ENCODE data around the gene KIF21A. TPM values are rescaled to one million over a fixed set of nuclear protein-coding genes. Genes with fewer than 3 reads are reported as not detected.

The KIF21A gene
- polyA plus RNA-seq, 3 donors from 2014 or later, result 1.3 to 13.9 (median 7.8) TPM

DNA sequence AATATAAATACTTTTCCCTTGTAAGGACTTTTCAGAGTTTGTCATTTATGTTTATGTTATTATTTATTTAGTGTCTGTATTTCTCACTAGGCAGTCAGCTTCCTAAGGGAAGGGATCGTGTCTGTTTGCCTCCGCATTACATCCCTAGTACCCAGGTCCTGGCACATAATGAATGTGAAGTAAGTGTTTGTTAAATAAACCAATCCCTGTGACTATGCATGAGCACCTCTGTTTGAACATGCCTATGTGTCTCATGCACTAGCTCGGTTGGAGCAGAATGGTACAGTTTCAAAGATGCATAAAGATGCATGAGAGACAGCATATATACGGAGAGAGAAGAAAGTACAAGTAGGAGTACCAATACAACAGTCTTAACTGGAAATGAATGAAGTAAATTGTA lies 99.3 kb downstream of the KIF21A start:
- no peaks in the 10 kb centered on the region for H3K4me1 Mint-ChIP-seq
- H3K36me3 Mint-ChIP-seq, result peaks cover 20 to 42% (median 20%) of the 10 kb centered on the region in 3 donors
- H3K27me3 Mint-ChIP-seq (ENCODE audit: low read depth in 3 of 3), result no peaks in the 10 kb centered on the region
- no peak overlapping the region for H3K4me3 Mint-ChIP-seq
- no peaks in the 10 kb centered on the region for H3K9me3 Mint-ChIP-seq
- DNase-seq, result no peak
- H3K27ac Mint-ChIP-seq, result no peak overlapping the region

DNA sequence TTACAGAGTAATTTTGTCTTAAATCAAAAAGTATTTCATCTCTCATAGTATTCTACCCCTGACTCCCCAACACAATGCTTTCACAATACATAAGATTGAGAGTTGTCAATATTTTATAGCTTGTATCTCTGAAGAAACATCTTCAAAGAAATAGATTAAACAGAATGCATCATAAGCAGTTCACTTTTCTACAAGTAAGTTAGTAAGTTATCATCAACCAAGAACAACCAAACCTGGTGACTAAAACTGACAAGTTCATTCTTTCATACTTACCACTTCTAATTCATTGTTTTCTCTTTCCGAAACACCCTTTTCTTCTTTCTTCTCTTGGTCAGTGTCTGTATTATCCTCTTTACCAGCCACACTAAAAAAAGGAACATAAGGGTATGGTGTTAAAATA lies 101.2 kb downstream of the KIF21A start:
- Mint-ChIP-seq H3K27ac (no peak overlapping the region), H3K4me3 (no peak overlapping the region), H3K4me1 (no peaks in the 10 kb centered on the region), H3K27me3 (ENCODE audit: low read depth in 3 of 3) (no peaks in the 10 kb centered on the region), H3K36me3 (peaks cover 13 to 31% (median 16%) of the 10 kb centered on the region in 3 donors), H3K9me3 (no peaks in the 10 kb centered on the region)
- DNase-seq, result no peak

DNA sequence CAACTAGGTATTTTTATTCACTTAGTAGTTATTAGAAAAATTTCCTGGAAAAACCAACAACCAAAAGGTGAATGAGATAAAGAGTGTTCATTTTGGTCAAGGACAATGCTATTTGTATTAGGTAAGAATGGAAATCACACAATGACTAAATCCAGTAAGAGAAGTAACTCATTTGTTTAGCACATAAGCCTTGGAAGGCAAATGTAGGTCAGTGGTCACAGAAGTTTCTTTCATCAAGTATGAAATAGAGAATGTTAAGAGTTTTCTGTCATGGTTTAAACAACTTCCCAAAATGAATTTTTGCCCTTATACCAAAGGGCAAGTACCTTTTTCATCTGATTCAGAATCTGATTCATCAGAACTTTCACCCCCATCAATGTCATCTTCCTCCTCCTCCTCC lies 101.7 kb downstream of the KIF21A start:
- no peak for DNase-seq
- Mint-ChIP-seq H3K27me3 (ENCODE audit: low read depth in 3 of 3) (no peaks in the 10 kb centered on the region), H3K4me1 (no peaks in the 10 kb centered on the region), H3K9me3 (no peaks in the 10 kb centered on the region), H3K4me3 (no peak overlapping the region), H3K36me3 (peaks cover 13 to 30% (median 16%) of the 10 kb centered on the region in 3 donors), H3K27ac (no peak overlapping the region)

- peaks cover 0 to 3% (median 0%) of the 10 kb centered on the region in 6 donors for H3K9me3 Mint-ChIP-seq
- no peak for DNase-seq
- peak overlapping the region; percentile 10 to 78 (median 73) for H3K4me3 Mint-ChIP-seq
- H3K27ac Mint-ChIP-seq, result peak overlapping the region in 4 of 6 donors; percentile 84 to 95 (median 90)
- peaks cover 9 to 34% (median 15%) of the 10 kb centered on the region in 3 donors for H3K36me3 Mint-ChIP-seq
- no peaks in the 10 kb centered on the region for H3K27me3 Mint-ChIP-seq (ENCODE audit: low read depth in 3 of 3)
- peaks cover 29 to 32% of the 10 kb centered on the region in 2 donors for H3K4me1 Mint-ChIP-seq
Measured at GRCh38 chr12:39332661-39333175, 110.2 kb downstream of the KIF21A start.

GRCh38 chr12:39331539-39332261 lies 111.2 kb downstream of the KIF21A start:
- Mint-ChIP-seq H3K27ac (peak overlapping the region; percentile 84 to 95 (median 90)), H3K9me3 (peaks cover 0 to 3% (median 0%) of the 10 kb centered on the region in 6 donors), H3K4me1 (peaks cover 29 to 32% of the 10 kb centered on the region in 2 donors), H3K36me3 (peaks cover 5 to 30% (median 15%) of the 10 kb centered on the region in 3 donors), H3K4me3 (peak overlapping the region; percentile 73 to 83 (median 78)), H3K27me3 (ENCODE audit: low read depth in 3 of 3) (no peaks in the 10 kb centered on the region)
- peak; percentile 20 to 51 (median 47) for DNase-seq

GRCh38 chr12:39329876-39330275 lies 113.0 kb downstream of the KIF21A start:
- Mint-ChIP-seq H3K4me1 (peaks cover 27 to 32% of the 10 kb centered on the region in 2 donors), H3K4me3 (no peak overlapping the region), H3K36me3 (peaks cover 5 to 28% (median 20%) of the 10 kb centered on the region in 3 donors), H3K27me3 (ENCODE audit: low read depth in 3 of 3) (no peaks in the 10 kb centered on the region), H3K27ac (no peak overlapping the region), H3K9me3 (peaks cover 0 to 3% (median 0%) of the 10 kb centered on the region in 6 donors)
- DNase-seq, result no peak

- Mint-ChIP-seq H3K27ac (peak overlapping the region in 2 of 6 donors; percentile 10 to 33), H3K36me3 (peaks cover 5 to 28% (median 20%) of the 10 kb centered on the region in 3 donors), H3K9me3 (peaks cover 0 to 3% (median 0%) of the 10 kb centered on the region in 6 donors), H3K4me1 (peaks cover 22 to 32% of the 10 kb centered on the region in 2 donors), H3K4me3 (no peak overlapping the region), H3K27me3 (ENCODE audit: low read depth in 3 of 3) (no peaks in the 10 kb centered on the region)
- no peak for DNase-seq
Measured at GRCh38 chr12:39329018-39329417, 113.9 kb downstream of the KIF21A start.

- Mint-ChIP-seq H3K9me3 (peaks cover 0 to 3% (median 0%) of the 10 kb centered on the region in 6 donors), H3K36me3 (peaks cover 5 to 28% (median 20%) of the 10 kb centered on the region in 3 donors), H3K27me3 (ENCODE audit: low read depth in 3 of 3) (no peaks in the 10 kb centered on the region), H3K4me1 (peaks cover 22 to 32% of the 10 kb centered on the region in 2 donors), H3K4me3 (no peak overlapping the region), H3K27ac (peak overlapping the region in 1 of 6 donors; percentile 13)
- DNase-seq, result no peak
Measured at GRCh38 chr12:39327965-39328364, 115.0 kb downstream of the KIF21A start.

DNA sequence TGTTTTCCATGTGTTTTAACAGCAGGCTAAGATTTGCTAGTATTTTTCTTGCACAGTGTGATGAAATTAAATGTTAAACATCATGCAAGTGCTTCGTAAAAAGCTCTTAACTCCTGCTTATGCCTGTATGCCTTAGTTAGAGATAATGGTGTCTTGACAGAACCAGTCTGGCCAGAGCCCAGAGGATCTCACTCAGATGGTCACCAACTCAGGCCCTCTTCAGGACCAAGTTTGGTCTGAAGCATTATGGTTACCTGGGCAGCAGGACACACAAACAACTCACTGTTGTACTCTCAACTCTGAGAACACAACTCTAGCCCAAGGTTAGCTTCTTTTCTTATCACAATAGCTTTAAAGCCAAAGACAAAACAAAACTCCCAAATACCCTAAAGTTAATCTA lies 115.4 kb downstream of the KIF21A start:
- Mint-ChIP-seq H3K4me3 (no peak overlapping the region), H3K27ac (peak overlapping the region in 2 of 6 donors; percentile 17 to 63), H3K4me1 (peaks cover 21 to 28% of the 10 kb centered on the region in 2 donors), H3K9me3 (peaks cover 0 to 3% (median 0%) of the 10 kb centered on the region in 6 donors), H3K27me3 (ENCODE audit: low read depth in 3 of 3) (no peaks in the 10 kb centered on the region), H3K36me3 (peaks cover 5 to 27% (median 18%) of the 10 kb centered on the region in 3 donors)
- DNase-seq, result no peak

- Mint-ChIP-seq H3K4me3 (no peak overlapping the region), H3K36me3 (peaks cover 14 to 25% (median 24%) of the 10 kb centered on the region in 3 donors), H3K9me3 (no peaks in the 10 kb centered on the region), H3K27ac (no peak overlapping the region), H3K27me3 (ENCODE audit: low read depth in 3 of 3) (no peaks in the 10 kb centered on the region), H3K4me1 (peaks cover 0 to 6% of the 10 kb centered on the region in 2 donors)
- DNase-seq, result no peak
Measured at GRCh38 chr12:39319180-39319579, 123.7 kb downstream of the KIF21A start.

DNA sequence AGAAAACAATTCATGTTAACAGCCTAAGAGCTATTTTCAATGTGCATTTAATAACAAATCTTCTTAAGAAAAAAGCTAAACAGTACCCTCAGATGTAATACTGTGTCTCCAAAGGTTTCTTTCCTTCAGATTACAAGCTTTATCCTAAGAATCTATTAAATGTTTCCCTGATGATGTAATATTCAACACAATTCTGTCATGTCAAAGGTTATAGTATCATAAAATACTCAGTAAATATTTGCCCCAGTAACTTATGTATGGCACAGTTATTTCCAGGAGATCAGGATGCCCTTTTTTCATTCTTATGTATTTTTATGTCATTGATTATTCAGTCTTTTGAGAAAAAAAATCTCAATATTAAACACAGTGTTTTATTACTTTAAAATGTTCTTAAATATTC lies 128.4 kb downstream of the KIF21A start:
- H3K4me3 Mint-ChIP-seq, result no peak overlapping the region
- peaks cover 0 to 6% of the 10 kb centered on the region in 2 donors for H3K4me1 Mint-ChIP-seq
- H3K27ac Mint-ChIP-seq, result no peak overlapping the region
- H3K36me3 Mint-ChIP-seq, result peaks cover 26 to 38% (median 28%) of the 10 kb centered on the region in 3 donors
- H3K9me3 Mint-ChIP-seq, result no peaks in the 10 kb centered on the region
- DNase-seq, result no peak
- H3K27me3 Mint-ChIP-seq (ENCODE audit: low read depth in 3 of 3), result no peaks in the 10 kb centered on the region

- Mint-ChIP-seq H3K27ac (no peak overlapping the region), H3K36me3 (peaks cover 19 to 39% (median 37%) of the 10 kb centered on the region in 3 donors), H3K27me3 (ENCODE audit: low read depth in 3 of 3) (no peaks in the 10 kb centered on the region), H3K4me1 (no peaks in the 10 kb centered on the region), H3K4me3 (no peak overlapping the region), H3K9me3 (no peaks in the 10 kb centered on the region)
- no peak for DNase-seq
Measured at GRCh38 chr12:39309516-39309915, 133.4 kb downstream of the KIF21A start.

GRCh38 chr12:39301422-39301821 lies 141.5 kb downstream of the KIF21A start:
- Mint-ChIP-seq H3K27me3 (ENCODE audit: low read depth in 3 of 3) (no peaks in the 10 kb centered on the region), H3K4me3 (no peak overlapping the region), H3K9me3 (peaks cover 0 to 2% (median 0%) of the 10 kb centered on the region in 6 donors), H3K36me3 (peaks cover 21 to 39% (median 29%) of the 10 kb centered on the region in 3 donors), H3K27ac (no peak overlapping the region), H3K4me1 (peaks cover 1 to 7% of the 10 kb centered on the region in 2 donors)
- no peak for DNase-seq

DNA sequence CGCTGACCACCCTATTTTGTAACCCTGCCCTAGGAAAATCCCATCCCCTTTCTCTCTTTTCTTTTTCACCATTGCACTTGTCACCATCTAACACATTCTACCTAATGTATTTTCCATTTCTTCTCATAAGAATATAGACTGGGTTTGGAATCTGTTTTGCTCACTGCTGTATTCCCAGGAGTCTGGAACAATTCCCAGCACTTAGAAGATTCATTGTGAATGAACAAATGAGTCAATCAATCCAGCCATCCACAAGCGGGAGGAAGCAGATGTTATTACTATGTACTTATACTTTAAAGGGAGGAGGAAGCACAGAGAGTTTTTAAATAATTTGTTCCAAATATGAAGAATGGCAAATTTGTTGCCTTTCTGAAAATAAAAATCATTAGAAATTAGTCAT lies 142.1 kb downstream of the KIF21A start:
- H3K4me3 Mint-ChIP-seq, result no peak overlapping the region
- DNase-seq, result no peak
- H3K4me1 Mint-ChIP-seq, result peaks cover 1 to 8% of the 10 kb centered on the region in 2 donors
- H3K27ac Mint-ChIP-seq, result no peak overlapping the region
- no peaks in the 10 kb centered on the region for H3K27me3 Mint-ChIP-seq (ENCODE audit: low read depth in 3 of 3)
- H3K36me3 Mint-ChIP-seq, result peaks cover 24 to 40% (median 25%) of the 10 kb centered on the region in 3 donors
- peaks cover 0 to 2% (median 0%) of the 10 kb centered on the region in 6 donors for H3K9me3 Mint-ChIP-seq
